Stimulated activated CD4-positive, alpha-beta T cell treated with anti-CD3 and anti-CD28 coated beads, Interleukin-1b, Interleukin-23, amount 100 ng/mL, for 4 hours (primary cell): Measurements from ENCODE around the gene SNORC.
"Not testable (repeated sequence)": the region's sequence is repeated elsewhere in the genome, so short reads cannot be mapped to it uniquely, and the experiment has no call there.

ENCODE experiments used
- DNase-seq, 2 donors: peaks; one replicate each; pipeline ENCODE4 v3.0.0-alpha.2; 2020; ENCODE audit warnings: low read depth in 2 of 2

SNORC gene

DNA sequence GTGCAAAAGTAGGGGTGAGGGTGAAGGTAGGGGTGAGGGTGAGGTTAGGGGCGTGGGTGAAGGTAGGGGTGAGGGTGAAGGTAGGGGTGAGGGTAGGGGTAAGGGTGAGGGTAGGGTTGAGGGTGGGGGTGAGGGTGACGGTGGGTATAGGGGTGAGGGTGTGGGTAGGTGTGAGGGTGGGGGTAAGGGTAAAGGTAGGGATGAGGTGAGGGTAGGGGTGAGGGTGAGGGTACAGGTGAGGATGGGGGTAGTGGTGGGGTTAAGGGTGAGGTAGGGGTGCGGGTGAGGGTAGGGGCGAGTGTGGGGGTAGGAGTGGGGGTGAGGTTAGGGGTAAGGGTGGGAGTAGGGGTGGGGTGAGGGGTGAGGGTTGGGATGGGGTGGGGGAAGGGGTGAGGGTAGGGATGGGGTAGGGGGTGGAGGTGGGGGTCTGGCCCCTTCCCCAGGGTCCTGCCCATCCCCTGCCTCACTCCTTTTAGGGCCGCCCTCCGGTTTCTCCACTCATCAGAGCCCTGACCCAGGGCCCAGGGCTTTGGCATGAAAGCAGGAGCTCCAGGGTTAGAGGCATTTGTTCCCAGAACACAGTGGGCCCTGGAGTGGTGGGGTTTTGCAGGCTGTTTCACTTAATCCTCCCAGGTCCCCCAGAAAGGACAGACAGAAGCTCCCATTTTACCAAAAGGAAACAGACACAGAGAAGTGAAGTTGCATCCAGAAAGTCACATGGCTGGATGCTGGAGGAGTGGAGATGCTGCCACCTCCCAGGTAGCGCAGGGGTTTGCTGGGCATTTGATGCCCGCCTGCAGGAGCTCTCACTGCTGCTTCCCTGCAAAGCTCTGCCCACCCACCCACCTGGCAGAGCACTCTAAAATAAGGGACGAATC is 26.9 kb downstream of the SNORC start:
- no peak for DNase-seq

GRCh38 chr2:232897598-232898408 is 27.7 kb downstream of the SNORC start:
- DNase-seq, result peak in 1 of 2 donors; percentile 27

GRCh38 chr2:232898592-232899543 is 28.8 kb downstream of the SNORC start:
- DNase-seq, result no peak

DNA sequence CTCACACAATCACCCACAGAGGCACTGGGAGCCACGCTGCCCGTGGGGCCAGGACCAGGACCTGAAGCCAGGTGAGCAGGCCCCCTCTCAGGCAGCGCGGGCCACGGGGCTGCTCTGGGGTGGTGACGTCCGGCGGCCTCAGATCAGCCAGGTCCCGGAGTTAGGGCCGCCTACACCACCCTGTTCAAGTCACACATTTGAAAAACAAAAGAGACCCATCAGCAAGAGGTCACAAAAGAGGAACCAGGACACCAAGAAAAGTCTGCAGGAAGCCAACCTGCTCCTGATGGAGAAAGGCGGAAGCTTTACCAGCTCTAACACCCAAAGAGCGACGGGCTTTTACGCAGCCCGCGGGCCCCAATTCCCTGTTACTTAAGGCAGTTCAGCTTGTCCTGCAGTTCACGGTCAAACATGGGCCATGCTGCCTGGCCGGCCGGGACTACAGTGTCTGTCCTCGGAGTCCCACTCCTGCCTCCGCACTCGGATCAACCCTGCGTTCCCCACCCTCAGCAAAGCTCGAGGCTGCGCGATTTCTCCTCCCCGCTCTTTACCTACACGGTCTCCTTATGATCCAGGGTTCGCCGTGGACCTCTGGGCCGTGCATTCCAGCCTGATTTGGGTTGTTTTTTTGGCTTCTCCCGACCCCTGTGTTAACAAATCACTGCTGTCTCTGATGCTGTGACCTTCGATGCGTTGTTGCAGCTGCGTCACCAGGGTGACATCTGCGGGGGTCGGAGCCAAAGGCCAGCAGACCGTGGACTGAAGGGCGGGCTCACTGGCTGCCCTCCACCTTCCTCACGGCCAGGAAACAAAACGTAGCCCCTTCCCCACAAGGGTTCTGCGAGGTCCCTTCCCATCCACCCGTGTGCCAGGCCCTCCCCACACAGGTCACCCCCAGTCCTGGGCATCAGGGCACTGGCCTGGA is 31.0 kb downstream of the SNORC start:
- DNase-seq, result no peak

GRCh38 chr2:232901736-232902578 is 31.9 kb downstream of the SNORC start:
- DNase-seq, result no peak

DNA sequence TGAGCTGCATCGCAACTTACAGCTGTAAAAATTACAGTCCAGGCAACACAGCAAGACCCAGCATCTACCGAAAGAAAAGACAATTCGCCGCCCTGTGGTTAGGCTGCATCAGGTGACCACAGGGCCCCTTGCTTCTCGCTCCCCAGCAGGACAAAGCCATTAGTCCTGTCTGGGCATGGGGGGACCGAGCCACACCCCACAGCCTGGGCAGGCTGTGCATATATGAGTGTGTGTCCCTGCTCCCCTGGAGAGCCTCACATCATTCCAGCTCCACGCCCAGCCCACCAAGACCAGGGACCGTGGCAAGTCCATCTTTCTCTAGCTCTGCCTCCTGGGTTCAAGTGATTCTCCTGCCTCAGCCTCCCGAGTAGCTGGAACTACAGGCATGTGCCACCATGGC is 33.9 kb downstream of the SNORC start:
- DNase-seq, result no peak

DNA sequence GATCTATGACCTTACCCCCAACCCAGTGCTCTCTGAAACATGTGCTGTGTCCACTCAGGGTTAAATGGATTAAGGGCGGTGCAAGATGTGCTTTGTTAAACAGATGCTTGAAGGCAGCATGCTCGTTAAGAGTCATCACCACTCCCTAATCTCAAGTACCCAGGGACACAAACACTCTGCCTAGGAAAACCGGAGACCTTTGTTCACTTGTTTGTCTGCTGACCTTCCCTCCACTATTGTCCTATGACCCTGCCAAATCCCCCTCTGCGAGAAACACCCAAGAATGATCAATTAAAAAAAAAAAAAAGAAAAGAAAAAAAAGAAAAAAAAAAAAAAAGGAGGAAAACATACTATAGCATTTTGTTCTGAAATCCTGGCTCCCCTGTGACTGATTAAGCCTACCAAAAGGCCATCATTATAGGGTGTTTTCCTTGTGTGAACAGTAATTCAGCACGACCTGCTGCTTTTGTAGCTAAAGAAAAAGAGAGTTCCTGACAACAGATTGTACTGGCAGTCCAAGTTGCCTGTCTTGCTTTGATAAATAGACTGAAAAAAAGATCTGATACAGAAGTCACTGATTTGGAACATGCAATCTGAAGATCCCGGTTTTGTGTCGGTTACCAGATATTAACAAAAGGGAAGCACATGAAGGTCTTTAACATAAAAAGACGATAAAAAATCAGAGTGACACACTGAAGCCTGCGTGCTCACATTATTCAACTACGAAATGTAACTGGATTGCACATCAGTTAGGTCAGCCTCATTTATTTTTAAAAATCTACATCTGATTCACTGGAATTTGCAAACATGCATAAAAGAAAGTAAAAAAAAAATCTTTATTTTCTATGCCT is 37.0 kb downstream of the SNORC start:
- DNase-seq, result not testable (repeated sequence)

DNA sequence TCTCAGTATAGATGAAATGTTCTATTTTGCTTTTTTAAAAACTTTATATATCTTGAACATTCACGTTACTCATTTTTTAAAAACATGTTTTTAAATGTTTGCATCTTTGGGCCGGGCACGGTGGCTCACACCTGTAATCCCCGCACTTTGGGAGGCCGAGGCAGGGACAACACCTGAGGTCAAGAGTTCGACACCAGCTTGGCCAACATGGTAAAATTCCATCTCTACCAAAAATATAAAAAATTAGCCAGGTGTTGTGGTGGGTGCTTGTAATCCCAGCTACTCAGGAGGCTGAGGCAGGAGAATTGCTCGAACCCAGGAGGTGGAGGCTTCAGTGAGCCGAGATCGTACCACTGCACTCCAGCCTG is 37.6 kb downstream of the SNORC start:
- DNase-seq, result not testable (repeated sequence)

DNA sequence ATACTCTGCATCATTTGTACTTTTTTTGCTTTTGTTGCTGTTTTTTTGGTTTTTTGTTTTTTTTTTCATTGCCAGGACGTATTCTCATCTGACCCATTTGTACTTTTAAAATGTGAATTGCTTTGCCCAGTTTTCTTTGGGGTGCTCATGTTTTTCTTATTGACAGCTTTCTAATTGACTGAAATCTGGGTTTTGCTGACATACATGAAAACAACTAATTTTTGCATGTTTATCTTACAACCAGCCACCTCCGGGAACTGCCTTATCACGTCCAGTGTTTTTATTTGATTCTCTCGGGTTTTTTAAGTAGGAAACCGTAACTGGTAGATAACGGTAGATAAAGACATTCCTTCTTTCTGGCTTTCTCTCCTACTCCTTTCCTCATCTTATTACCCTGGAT is 38.6 kb downstream of the SNORC start:
- DNase-seq, result no peak

DNA sequence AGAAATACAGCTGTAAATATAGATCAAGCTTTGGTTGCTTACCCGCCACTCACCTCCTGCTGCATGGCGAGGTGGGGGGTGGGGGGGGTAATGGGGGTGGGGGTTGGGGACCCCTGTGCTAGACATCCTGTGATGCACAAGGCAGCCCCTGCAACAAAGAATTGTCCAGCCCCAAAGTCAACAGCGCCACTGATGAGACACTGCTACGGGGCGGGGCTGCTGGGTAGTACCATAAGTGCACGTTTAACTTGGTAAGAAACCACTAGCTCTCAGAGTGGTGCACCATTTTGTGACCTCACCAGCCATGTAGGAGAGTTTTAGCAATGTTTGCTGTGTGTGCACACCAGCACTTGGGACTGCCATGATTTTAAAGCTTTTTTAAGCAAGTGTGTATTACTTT is 40.3 kb downstream of the SNORC start:
- DNase-seq, result no peak

- DNase-seq, result no peak
These were observed 41.7 kb downstream of the SNORC start for GRCh38 chr2:232911712-232912277.

DNA sequence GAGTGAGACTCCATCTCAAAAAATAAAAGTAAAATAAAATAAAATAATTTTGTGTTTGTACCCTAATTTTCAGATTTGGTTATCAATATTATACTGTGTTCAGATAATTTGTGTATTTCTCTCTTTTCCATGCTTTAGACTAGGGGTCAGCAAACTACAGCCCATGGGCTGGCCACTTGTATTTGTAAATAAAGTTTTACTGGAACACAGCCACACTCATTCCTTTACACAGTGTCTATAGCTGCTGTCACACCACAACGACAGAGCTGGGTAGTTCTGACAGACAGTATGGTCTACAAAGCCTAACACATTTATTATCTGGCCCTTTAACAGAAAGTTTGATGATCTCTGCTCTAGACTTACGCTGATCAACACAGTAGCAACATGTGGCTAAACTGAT is 43.8 kb downstream of the SNORC start:
- no peak for DNase-seq

- DNase-seq, result no peak
These were observed 49.1 kb downstream of the SNORC start for GRCh38 chr2:232919141-232919540.

DNA sequence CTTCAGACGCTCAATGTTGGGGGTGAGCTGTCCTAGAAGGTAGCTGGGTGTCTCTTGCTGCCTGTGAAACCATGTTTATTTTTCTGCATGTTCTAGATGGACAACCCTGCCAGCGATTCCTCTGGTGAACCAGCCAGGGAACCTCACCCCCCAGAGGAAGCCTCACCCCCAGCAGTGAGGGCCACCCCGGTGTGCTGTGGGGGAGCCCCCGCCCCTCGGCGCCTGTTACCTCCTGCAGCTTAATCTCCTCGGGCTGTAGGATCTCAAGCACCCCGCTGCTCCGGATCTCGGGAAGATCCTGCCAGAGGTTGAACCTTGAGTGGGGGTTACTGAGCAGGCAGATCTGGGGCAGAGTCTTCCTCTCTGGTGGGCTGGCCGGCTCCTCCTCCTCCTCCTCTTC is 50.0 kb downstream of the SNORC start:
- no peak for DNase-seq

DNA sequence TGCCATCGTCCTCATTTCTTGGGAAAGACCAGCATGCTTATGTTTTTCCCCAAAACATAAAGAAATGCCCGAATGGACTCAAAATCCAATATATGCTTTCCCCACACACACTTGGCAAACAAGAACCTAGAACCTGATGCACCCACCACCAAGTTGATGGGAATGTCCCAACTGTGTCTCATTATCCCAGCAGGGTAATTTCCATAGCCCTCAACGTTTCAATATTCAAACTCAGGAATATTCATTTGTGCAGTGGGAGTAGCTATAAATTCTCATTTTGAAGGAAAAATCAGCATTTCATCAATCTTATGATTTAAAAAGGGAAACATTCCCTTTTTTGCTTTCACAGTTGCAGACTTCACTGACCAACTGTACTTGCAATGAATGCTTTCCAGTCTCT is 50.7 kb downstream of the SNORC start:
- no peak for DNase-seq

DNA sequence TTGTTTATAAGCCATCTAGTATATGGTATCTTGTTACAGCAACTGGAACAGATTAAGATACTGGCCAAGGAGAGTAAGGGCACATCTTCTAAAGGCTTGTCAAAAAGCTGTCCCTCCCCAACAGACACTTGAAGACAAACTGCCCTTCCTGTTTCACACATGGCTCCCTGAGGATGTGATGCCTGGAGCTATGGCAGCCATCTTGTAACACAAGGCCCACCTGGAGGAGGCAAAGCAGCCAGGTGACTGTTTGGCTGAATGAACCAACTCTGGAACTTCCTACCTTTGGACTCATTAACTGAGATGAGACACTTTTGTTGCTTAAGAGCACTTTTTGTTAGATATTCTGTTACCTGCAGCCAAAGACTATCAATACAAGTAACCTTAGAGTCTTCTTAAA is 54.4 kb downstream of the SNORC start:
- DNase-seq, result no peak

- no peak for DNase-seq
These were observed 55.2 kb downstream of the SNORC start for GRCh38 chr2:232925153-232925820.

- no peak for DNase-seq
These were observed 55.7 kb downstream of the SNORC start for GRCh38 chr2:232925821-232926156.
